ENCODE results near the gene ARHGEF40. TPM values are rescaled to one million over a fixed set of nuclear protein-coding genes. Genes with fewer than 3 reads are reported as not detected.

ARHGEF40 gene
- total RNA-seq, 1 experiment from 2014 or later = 71.4 TPM

GRCh38 chr14:21034707-21035106 lies 35.4 kb upstream of the ARHGEF40 start, which contains the start of gene RNASE13:
RNASE13 (minus strand) TSS chr14:21034807; CDS start chr14:21034288, 519 bp downstream.
- Mint-ChIP-seq H3K4me1 (peaks cover 15 to 16% of the 10 kb centered on the region in 2 experiments), H3K9me3 (no peaks in the 10 kb centered on the region), H3K27ac (no peak within 1 kb of the TSS), H3K36me3 (ENCODE audit: insufficient read depth in 1 of 3, low read depth in 3 of 3) (no peaks in the 10 kb centered on the region), H3K27me3 (ENCODE audit: low read depth) (peaks cover 50% of the 10 kb centered on the region), H3K4me3 (no peak within 1 kb of the TSS)
- Histone ChIP-seq H3K9me3 (ENCODE audit: control insufficient read depth, low read depth, low read length) (no peaks in the 10 kb centered on the region), H3K14ac (ENCODE audit: insufficient read depth, low read length) (no peak within 1 kb of the TSS), H3K4me1 (ENCODE audit: insufficient read depth, low read length) (peaks cover 5% of the 10 kb centered on the region), H3T11ph (ENCODE audit: low read length) (no peak within 1 kb of the TSS), H3K27me3 (ENCODE audit: insufficient read depth, low read length) (no peaks in the 10 kb centered on the region), H2BK15ac (ENCODE audit: low read depth, low read length) (no peak within 1 kb of the TSS), H4K5ac (ENCODE audit: insufficient read length, low read depth, low read length) (no peak within 1 kb of the TSS), H4K8ac (replicated peaks; ENCODE audit: insufficient read length, low read depth, low read length) (no peak within 1 kb of the TSS), H4K20me1 (ENCODE audit: control insufficient read depth, insufficient read depth, insufficient read length) (no peaks in the 10 kb centered on the region), H3K9ac (ENCODE audit: extremely low read depth, insufficient read length, low read length) (no peak within 1 kb of the TSS), H3K4ac (ENCODE audit: low read depth, low read length) (no peak within 1 kb of the TSS), H3K56ac (ENCODE audit: insufficient read length, low read depth, low read length) (no peak within 1 kb of the TSS), H2AK5ac (ENCODE audit: insufficient read length, low read length) (no peak within 1 kb of the TSS), H3K27ac (ENCODE audit: insufficient read length, low read depth, low read length) (no peak within 1 kb of the TSS), H3K23me2 (ENCODE audit: insufficient read length, low read depth, low read length, poor library complexity, severe bottlenecking) (no peaks in the 10 kb centered on the region), H3K18ac (ENCODE audit: insufficient read length, low read depth, low read length) (no peak within 1 kb of the TSS), H3K23ac (ENCODE audit: insufficient read length, low read depth, low read length) (no peak within 1 kb of the TSS), H3K79me1 (ENCODE audit: insufficient read depth, low read depth, low read length, poor library complexity, severe bottlenecking) (no peaks in the 10 kb centered on the region), H4K91ac (ENCODE audit: insufficient read length, low read depth, low read length) (no peak within 1 kb of the TSS), H2BK5ac (ENCODE audit: insufficient read length, low read length) (no peak within 1 kb of the TSS), H2BK120ac (ENCODE audit: low read depth, low read length, poor library complexity, severe bottlenecking) (no peak within 1 kb of the TSS), H3K79me2 (ENCODE audit: insufficient read depth, low read length) (no peaks in the 10 kb centered on the region), H2AFZ (ENCODE audit: low read length) (no peak within 1 kb of the TSS), H3K4me2 (ENCODE audit: insufficient read depth, insufficient read length, low read length) (no peak within 1 kb of the TSS), H2BK20ac (ENCODE audit: low read depth, low read length, poor library complexity, severe bottlenecking) (no peak within 1 kb of the TSS), H2BK12ac (ENCODE audit: insufficient read length, low read depth, low read length) (no peak within 1 kb of the TSS)
- DNase-seq = no peak
- TF ChIP-seq CTCF (conservative IDR thresholded peaks at IDR 0.05) = no peak
- no CpG with 5 or more reads among the region's 5 CpGs for WGBS (ENCODE audit: extremely low coverage, insufficient read length, low lambda C conversion rate)
